GM18520 (cell line): Measurements from ENCODE around the gene WDFY3.
"Not testable (repeated sequence)": the region's sequence is repeated elsewhere in the genome, so short reads cannot be mapped to it uniquely, and the experiment has no call there.

Experiments used
- ATAC-seq: cut with Tn5 transposase; IDR thresholded peaks from one replicate; pipeline ENCODE4 v1.9.1; 2021; ENCODE audit not compliant: unreplicated experiment

Gene WDFY3

GRCh38 chr4:84678976-84679744 is 287.3 kb downstream of the WDFY3 start:
- ATAC-seq = no peak

GRCh38 chr4:84677995-84678394 is 288.5 kb downstream of the WDFY3 start:
- no peak for ATAC-seq

DNA sequence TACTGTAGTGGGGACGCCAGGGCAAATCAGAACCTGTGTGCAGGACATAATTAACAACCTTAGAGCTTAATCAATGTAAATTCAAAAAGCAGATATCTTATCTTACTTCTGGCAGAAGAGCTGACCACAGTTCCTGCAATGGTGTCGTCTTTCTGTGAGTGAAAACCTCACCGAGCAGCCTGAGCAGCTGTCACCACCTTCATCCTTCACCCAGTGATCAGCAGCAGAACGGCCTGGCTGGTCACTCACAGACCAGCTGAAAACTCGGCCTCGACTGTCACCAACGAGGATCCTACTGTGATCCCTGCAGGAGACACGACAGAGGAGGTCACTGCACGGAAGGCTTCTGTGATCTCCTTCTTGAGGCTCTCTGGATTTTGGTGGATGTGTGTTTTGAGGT is 289.4 kb downstream of the WDFY3 start:
- no peak for ATAC-seq

- ATAC-seq = no peak
Observed at GRCh38 chr4:84673475-84674240, 292.8 kb downstream of the WDFY3 start.

DNA sequence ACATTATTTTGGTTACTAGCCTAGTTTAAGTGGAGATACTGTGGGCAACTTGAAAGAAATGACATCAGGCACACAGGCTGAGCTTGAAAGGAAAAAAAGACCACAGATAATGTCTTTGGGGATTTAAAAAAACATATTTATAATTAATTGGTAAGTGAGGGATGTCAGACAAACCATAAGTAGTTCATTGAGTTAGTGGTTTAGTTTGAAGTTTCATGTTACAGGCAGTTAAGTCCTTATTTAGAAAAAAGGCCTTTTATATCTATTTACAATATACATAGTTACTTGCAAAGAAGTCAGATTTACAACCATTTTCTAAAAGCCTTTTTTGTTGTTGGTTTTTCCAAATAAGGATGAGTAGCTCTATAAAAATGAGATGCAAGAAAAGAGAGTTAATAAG is 294.3 kb downstream of the WDFY3 start:
- no peak for ATAC-seq

DNA sequence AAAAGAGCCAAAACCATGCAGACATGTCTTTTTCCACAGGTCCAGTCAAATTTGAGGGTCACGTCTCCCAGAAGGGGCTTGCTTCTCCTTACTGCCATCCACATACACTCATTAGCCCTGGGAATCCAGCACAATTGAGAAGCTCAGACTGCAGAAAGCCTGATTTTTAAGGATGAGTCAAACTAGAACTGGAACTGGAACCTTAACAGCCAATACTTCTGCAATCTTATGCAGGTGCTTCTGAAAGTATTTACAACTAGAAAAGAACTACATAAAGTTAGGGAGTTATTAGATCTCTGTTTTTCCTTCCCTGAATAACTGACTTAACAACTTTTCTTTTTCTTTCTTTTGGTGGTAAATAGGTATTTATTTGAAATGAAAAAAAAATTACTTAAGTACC is 297.3 kb downstream of the WDFY3 start:
- ATAC-seq = no peak

DNA sequence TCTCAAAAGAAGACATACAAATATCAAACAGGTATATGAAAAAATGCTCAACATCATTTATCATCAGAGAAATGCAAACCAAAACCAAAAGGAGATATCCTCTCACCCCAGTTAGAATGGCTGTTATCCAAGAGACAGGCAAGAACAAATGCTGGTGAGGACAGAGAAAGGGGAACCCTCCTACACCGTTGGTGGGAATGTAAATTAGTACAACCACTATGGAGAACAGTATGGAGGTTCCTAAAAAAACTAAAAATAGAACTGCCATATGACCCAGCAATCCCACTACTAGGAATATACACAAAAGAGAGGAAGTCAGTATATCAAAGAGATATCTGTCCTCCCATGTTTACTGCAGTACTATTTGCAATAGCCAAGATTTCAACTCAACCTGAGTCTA is 300.1 kb downstream of the WDFY3 start:
- ATAC-seq = no peak

DNA sequence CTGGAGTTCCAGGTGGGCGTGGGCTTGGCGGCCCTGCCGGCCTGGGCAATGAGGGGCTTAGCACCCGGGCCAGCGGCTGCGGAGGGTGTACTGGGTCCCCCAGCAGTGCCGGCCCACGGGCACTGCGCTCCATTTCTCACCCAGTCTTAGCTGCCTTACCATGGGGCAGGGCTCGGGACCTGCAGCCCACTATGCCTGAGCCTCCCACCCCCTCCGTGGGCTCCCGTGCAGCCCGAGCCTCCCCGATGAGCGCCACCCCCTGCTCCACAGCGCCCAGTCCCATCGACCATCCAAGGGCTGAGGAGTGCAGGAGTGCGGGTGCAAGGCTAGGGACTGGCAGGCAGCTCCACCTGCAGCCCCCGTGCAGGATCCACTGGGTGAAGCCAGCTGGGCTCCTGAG is 301.7 kb downstream of the WDFY3 start:
- ATAC-seq = not testable (repeated sequence)

GRCh38 chr4:84661191-84661939 is 305.1 kb downstream of the WDFY3 start:
- no peak for ATAC-seq

GRCh38 chr4:84660606-84661005 is 305.9 kb downstream of the WDFY3 start:
- ATAC-seq = no peak

DNA sequence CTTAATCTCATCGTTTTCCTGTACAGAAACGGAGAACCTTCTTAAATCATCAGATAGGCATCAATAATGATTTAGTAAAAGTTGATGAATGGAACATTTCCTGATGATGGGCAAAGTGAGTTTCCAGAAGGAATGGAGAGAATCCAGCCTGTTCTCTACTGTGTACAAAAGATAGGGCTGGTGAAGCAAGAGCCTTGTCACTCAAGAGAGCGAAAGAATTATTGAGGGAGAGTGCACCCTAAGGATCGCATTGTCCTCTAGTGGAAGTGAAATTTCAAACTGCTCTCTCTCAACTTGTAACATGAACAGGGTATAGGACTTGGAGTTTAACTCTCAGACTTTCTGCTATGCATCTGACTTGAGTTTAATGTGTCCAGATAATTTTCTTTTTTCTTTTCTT is 314.0 kb downstream of the WDFY3 start:
- ATAC-seq = no peak

DNA sequence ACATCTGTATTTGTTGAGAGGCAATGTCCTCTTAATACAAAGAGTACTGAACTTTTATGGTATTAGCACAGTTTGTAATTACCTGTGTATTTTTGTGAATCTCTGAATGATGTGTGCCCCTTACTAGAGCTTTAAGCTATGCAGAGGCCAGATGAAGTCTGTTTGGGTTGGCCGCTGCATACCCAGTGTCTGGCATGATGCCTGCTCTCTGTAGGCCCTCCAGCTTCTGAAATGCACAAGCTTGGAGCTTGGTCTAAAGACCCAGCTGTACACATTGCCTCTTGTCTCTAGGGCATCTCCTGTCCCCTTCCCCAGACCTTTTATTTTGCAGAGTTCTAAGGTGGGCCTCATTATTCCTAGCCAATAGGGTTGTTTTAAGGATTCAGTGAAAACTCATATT is 315.0 kb downstream of the WDFY3 start:
- ATAC-seq = no peak

DNA sequence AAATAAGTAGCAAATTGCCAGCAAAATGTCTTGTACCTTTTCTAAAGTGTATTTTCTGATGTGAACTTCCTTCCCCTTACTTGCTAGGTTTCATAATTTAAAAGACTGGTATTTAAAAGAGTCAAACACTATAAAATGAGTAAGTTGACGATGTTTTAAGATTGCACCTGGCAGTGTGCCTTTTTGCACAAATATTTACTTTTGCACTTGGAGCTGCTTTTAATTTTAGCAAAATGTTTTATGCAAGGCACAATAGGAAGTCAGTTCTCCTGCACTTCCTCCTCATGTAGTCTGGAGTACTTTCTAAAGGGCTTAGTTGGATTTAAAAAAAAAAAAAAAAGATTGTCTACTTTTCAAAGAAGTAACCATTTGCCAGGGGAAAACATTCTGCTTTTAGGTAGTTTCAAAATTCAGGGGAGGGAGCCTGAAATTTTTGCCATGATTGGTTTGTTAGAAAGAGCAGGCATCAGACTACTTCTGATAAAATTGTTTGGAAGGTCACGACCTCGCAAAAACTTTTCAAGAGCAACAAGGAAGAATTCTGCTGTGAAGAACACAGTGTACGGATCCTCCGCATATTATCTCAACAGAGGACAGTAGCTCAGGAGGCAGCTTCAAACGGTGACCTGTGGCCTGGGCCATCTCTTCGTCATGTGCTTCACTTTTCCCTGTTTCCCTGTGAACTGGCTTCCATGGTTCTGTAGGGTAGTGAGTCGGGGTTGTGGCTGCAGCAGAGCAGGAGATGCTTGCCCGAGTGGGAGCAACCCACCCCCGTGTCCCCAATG is 317.4 kb downstream of the WDFY3 start:
- ATAC-seq = no peak

DNA sequence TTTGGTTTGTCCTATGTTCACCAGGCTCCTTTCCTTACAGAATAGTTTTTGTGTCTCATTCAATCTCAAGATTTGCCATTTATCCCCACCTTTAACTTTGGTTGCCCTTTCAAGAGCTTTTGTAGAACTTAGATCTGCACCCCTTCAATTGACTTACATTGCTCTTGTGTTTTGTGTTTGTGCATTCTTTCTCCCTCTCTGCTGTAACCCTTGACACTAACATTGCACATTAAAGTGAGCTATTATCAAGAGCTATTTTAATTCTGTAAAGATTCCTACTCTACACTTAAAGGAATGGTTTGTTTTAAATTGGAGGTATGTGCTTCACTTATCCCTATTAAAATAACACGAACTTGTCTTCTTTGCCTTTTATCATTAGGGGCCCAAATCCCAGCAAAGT is 318.3 kb downstream of the WDFY3 start:
- ATAC-seq = no peak

- ATAC-seq = no peak
Observed at GRCh38 chr4:84647312-84647884, 319.1 kb downstream of the WDFY3 start.

- no peak for ATAC-seq
Observed at GRCh38 chr4:84644087-84644486, 322.4 kb downstream of the WDFY3 start.

DNA sequence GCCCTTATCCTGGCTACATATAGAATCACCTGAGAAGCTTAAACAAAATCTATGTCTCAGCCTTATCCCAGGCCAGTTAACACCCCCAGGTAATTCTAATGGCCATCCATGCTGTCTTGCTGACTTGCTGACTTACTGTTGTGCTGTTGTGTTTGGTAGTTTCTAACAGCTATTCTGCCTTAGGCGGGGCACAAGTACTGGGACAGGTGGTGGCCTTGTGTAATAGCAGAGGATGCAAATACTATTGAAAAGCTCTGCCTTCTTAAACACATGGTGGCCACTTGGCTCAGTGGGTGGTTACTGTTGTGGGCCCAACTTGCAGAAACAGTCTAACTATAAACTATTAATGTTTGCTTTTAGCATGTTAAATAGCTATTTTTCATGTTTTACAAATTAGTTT is 327.3 kb downstream of the WDFY3 start:
- ATAC-seq = no peak

DNA sequence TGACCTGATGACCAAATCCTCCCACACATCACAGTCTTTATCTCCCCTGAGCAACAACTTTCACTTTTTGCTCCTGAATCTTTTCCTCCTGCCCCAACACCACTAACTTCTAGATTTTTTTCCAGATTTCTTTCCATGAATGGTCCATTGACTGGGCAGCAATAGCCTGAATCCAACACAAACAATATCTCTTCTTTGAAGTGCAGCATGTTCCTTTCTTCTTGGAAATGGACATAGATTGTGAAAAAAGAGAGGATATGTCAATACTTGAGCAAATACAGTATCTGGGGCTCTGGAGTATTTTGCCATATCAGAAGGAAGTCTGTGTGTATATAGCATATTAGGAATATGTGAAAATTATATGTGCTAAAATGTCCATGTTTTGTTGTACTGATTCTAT is 328.4 kb downstream of the WDFY3 start:
- no peak for ATAC-seq

DNA sequence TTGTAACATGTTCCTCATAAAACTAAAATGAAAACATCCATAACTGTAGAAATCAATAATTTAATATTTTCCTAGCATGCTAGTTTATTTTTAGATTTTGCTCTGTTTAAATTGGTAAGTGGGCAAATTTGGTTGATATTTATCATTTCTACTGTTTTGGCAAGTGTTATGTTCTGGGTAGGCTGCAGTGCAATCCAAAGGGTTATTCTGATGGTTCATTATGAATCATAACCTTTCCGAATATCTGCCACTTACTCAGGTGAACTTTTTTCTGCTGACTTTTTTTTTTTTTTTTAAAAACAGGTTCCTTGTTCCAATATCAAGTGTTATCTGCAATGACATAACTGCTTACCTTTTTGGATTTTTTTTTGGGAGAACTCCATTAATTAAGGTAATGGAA is 331.5 kb downstream of the WDFY3 start:
- ATAC-seq = no peak

DNA sequence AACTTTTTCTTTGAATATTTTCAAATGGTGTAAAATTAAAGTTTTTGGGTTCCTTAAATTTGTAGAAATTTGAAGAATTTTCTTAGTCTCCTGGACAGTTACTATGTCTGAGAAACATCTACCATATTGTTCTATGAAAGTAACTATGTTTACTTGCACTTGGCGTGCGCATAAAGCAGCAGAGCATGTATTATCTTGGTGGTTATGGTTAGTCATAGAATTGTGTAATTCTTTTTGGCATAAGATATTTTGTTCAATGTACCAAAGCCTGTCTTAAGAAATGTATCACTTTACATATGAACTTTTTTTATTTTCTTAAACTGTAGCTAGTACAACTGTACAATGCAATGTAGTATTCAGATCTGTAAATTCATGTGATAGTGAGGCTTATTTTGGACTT is 334.4 kb downstream of the WDFY3 start:
- no peak for ATAC-seq

GRCh38 chr4:84631573-84631972 is 334.9 kb downstream of the WDFY3 start:
- no peak for ATAC-seq
